A673 (cell line): Measurements from ENCODE around the gene CHMP6. TPM values are rescaled to one million over a fixed set of nuclear protein-coding genes. Genes with fewer than 3 reads are reported as not detected.

Experiments used
- BruUV-seq: library from RNA; stranded (reverse); fragments of 400-500 nt; replicated peaks from 2 replicates; lab custom pipeline; 2021; lab: Mats Ljungman, UMichigan
- CTCF ChIA-PET: fragments of 300-600 bp; sonication (Branson Sonifier 250); formaldehyde crosslinking; loops from one replicate; lab custom pipeline; 2022; ENCODE audit warnings: antibody characterized with exemption; lab: Charles Lee
- POLR2A ChIA-PET: fragments of 300-600 bp; sonication (Branson Sonifier 250); formaldehyde crosslinking; loops from one replicate; lab custom pipeline; 2022; ENCODE audit warnings: antibody characterized with exemption; ENCODE audit not compliant: low non-redundant PET; lab: Charles Lee
- DNase-seq: peaks from one replicate; pipeline ENCODE4 v3.0.0-alpha.2; 2015; ENCODE audit warnings: low spot score
- H3K27ac ChIP-seq: fragments of 200-600 bp; sonication (generic); 2 replicates; pipeline ENCODE4 v1.5.1; 2016; ENCODE audit warnings: mixed run types, low read depth, mild to moderate bottlenecking, mixed read lengths, antibody characterized with exemption, low read length; ENCODE audit not compliant: poor library complexity, severe bottlenecking
- H3K27me3 ChIP-seq: fragments of 200-600 bp; sonication (generic); replicated peaks from 2 replicates; pipeline ENCODE4 v1.6.1; 2017; ENCODE audit warnings: mixed run types, low read depth, mild to moderate bottlenecking, mixed read lengths, antibody characterized with exemption, low read length; ENCODE audit not compliant: insufficient read depth, poor library complexity
- H3K36me3 ChIP-seq: fragments of 200-600 bp; sonication (generic); 2 replicates; pipeline ENCODE4 v1.6.1; 2016; ENCODE audit warnings: mixed run types, mild to moderate bottlenecking, mixed read lengths, antibody characterized with exemption, low read length; ENCODE audit not compliant: insufficient read depth, poor library complexity, severe bottlenecking
- H3K4me1 ChIP-seq: fragments of 200-600 bp; sonication (generic); 2 replicates; pipeline ENCODE4 v1.6.1; 2017; ENCODE audit warnings: mixed run types, mild to moderate bottlenecking, mixed read lengths, antibody characterized with exemption, low read length; ENCODE audit not compliant: insufficient read depth, poor library complexity, severe bottlenecking
- H3K4me3 ChIP-seq: fragments of 200-600 bp; sonication (generic); 2 replicates; pipeline ENCODE4 v1.5.1; 2016; ENCODE audit warnings: low read depth, mixed run types, mild to moderate bottlenecking, mixed read lengths, low read length; ENCODE audit not compliant: poor library complexity, severe bottlenecking
- H3K9me3 ChIP-seq: fragments of 200-600 bp; sonication (generic); 2 replicates; pipeline ENCODE4 v1.6.1; 2016; ENCODE audit warnings: mixed run types, low read depth, mild to moderate bottlenecking, mixed read lengths, antibody characterized with exemption, low read length; ENCODE audit not compliant: poor library complexity, severe bottlenecking
- EZH2 ChIP-seq: fragments of 200-600 bp; sonication (generic); IDR thresholded peaks from 2 replicates; pipeline ENCODE4 v1.6.1; 2017; ENCODE audit warnings: borderline replicate concordance, low read depth, mild to moderate bottlenecking, mixed read lengths, antibody characterized with exemption, low read length; ENCODE audit not compliant: poor library complexity, severe bottlenecking
- intact Hi-C: fragments of 100-400 bp; cut with micrococcal nuclease; formaldehyde crosslinking; loops from one replicate; pipeline ENCODE4 v1.10.0; 2022; ENCODE audit not compliant: unreplicated experiment
- total RNA-seq: library from RNA; stranded (reverse); gene quantifications from 2 replicates; pipeline ENCODE4 v1.2.3, GENCODE V29; 2021
- TF ChIP-seq, protein P1 (sequence below): fragments of 300-800, 200-600 bp; sonication (generic); conservative IDR thresholded peaks from 2 replicates; pipeline ENCODE4 v1.5.1; 2017; ENCODE audit warnings: low read depth, mild to moderate bottlenecking, antibody characterized with exemption, low read length, moderate library complexity, mixed read lengths

The CHMP6 gene
- total RNA-seq, 1 experiment from 2014 or later = 18.7 TPM

DNA sequence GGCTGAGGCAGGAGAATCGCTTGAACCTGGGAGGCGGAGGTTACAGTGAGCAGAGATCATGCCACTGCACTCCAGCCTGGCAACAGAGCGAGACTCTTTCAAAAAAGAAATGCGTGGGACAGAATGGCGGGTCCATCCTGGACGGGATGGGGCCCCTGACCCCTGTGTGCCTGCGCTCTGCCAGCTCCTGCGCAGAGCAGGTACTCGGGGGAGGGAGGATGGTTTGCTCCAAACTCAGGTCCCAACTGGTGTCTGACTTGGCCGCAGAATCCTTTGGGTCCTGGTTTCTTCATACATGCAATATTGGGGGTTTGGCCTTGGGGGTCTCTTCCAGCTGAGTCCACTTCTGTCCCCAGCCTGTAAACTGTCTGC, 10.4 kb downstream of the CHMP6 start:
- ChIA-PET POLR2A (no interaction called here), CTCF (no interaction called here)
- BruUV-seq = no TSS peak
- intact Hi-C loops = no loop called here
- TF ChIP-seq, protein P1, sequence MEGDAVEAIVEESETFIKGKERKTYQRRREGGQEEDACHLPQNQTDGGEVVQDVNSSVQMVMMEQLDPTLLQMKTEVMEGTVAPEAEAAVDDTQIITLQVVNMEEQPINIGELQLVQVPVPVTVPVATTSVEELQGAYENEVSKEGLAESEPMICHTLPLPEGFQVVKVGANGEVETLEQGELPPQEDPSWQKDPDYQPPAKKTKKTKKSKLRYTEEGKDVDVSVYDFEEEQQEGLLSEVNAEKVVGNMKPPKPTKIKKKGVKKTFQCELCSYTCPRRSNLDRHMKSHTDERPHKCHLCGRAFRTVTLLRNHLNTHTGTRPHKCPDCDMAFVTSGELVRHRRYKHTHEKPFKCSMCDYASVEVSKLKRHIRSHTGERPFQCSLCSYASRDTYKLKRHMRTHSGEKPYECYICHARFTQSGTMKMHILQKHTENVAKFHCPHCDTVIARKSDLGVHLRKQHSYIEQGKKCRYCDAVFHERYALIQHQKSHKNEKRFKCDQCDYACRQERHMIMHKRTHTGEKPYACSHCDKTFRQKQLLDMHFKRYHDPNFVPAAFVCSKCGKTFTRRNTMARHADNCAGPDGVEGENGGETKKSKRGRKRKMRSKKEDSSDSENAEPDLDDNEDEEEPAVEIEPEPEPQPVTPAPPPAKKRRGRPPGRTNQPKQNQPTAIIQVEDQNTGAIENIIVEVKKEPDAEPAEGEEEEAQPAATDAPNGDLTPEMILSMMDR = no peak
- no peak for TF ChIP-seq EZH2
- Histone ChIP-seq H3K9me3 (no peaks in the 10 kb centered on the region), H3K27ac (no peak overlapping the region), H3K27me3 (peaks cover 41% of the 10 kb centered on the region), H3K36me3 (peaks cover 5% of the 10 kb centered on the region), H3K4me1 (peaks cover 19% of the 10 kb centered on the region), H3K4me3 (no peak overlapping the region)
- no peak for DNase-seq

DNA sequence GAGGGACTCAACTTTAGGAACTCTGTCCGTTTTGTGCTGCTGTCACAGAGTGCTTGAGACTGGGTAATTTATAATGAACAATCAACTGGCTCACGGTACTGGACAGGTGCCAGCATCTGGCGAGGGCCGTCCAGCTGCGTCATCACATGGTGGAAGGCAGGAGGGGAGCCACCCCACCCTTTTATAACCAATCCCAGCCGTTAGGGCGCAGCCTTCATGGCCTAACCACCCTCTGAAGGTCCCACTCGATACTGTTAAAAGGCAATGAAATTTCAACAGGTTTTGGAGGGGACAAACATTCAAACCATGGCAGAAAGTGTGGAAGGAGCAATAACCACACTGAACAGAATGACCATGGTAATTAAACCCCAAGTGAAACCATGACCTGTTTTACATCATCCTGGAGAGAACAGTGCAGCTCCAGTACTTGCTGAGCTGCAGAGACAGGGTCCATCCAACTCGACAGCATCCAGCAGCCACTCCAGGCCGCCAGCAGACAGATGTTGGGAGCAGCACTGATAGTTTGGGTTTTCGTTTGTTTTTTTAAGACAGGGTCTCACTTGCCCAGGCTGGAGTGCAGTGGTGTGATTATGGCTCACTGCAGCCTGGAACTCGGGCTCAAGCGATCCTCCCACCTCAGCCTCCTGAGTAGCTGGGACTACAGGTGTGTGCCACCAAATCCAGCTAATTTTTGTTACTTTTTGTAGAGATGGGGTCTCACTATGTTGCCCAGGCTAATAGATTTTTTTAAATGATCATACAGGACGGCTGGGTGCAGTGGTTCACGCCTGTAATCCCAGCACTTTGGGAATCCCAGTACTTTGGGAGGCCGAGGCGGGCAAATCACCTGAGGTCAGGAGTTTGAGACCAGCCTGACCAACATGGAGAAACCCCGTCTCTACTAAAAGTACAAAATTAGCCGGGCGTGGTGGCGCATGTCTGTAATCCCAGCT, 11.0 kb downstream of the CHMP6 start:
- ChIA-PET CTCF (no interaction called here), POLR2A (no interaction called here)
- intact Hi-C loops = no loop called here
- Histone ChIP-seq H3K4me3 (no peak overlapping the region), H3K36me3 (peaks cover 2% of the 10 kb centered on the region), H3K27me3 (peaks cover 47% of the 10 kb centered on the region), H3K9me3 (no peaks in the 10 kb centered on the region), H3K27ac (no peak overlapping the region), H3K4me1 (peaks cover 19% of the 10 kb centered on the region)
- DNase-seq = peak; percentile 59
- TF ChIP-seq, protein P1 = no peak
- no peak for TF ChIP-seq EZH2
- TSS peak; percentile 33 for BruUV-seq

DNA sequence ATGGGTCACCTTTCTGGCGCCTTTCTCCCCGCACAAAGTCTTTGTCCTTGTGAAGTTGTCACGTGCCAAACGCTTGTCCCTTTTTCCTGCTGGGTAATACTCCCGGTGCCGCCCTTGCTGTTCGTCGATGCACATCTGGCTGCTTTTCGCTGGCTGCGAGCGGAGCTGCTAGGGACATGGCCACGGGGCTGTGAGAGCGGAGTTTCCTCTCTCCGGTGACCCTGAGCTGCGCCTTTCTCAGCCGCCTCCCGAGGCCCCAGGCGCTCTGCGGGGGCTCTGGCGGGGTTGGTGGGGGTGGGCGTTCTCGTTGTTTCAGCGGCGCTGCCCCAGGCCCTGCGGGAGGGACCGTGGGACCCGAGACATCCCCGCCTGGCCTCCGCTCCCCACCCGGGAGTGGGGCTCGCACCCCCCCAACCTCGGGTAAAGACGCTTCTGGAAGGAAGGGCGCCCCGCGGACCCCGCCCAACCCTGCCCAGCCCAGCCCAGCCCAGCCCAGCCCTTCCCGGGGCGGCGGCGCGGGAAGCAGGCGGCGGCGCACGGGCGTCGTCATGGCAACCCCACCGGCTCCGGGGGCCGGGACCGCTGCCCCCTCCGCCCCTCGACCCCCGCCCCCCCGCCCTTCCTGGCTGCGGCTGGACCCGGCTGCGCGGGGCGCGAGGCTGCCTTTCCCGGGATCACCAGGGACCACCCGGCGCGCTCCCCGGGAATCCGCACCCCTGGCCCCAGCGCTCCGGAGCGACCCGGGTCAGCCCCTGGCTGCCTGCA, 12.3 kb downstream of the CHMP6 start:
- H3K27ac ChIP-seq = no peak overlapping the region
- TF ChIP-seq, protein P1 = no peak
- TF ChIP-seq EZH2 = no peak
- no peaks in the 10 kb centered on the region for H3K9me3 ChIP-seq
- intact Hi-C loops = no loop called here
- H3K27me3 ChIP-seq = peaks cover 47% of the 10 kb centered on the region
- CTCF ChIA-PET = no interaction called here
- POLR2A ChIA-PET = interaction anchor here (1.0 kb wide), 1 partner anchor 17 kb away, joined by 4 read pairs; no protein-coding TSS in a partner anchor
- BruUV-seq = no TSS peak
- DNase-seq = peak; percentile 42
- peaks cover 19% of the 10 kb centered on the region for H3K4me1 ChIP-seq
- H3K4me3 ChIP-seq = peak overlapping the region; percentile 25
- no peaks in the 10 kb centered on the region for H3K36me3 ChIP-seq
